A673 (cell line): Measurements from ENCODE around the gene UBE2R2. TPM values are rescaled to one million over a fixed set of nuclear protein-coding genes. Genes with fewer than 3 reads are reported as not detected.
A peak's percentile ranks its signal among the peaks of the same experiment; 100 is the strongest.

ENCODE experiments used
- BruUV-seq: library from RNA; stranded (reverse); fragments of 400-500 nt; replicated peaks from 2 replicates; lab custom pipeline; 2021; lab: Mats Ljungman, UMichigan
- CTCF ChIA-PET: fragments of 300-600 bp; sonication (Branson Sonifier 250); formaldehyde crosslinking; loops from one replicate; lab custom pipeline; 2022; ENCODE audit warnings: antibody characterized with exemption; lab: Charles Lee
- POLR2A ChIA-PET: fragments of 300-600 bp; sonication (Branson Sonifier 250); formaldehyde crosslinking; loops from one replicate; lab custom pipeline; 2022; ENCODE audit warnings: antibody characterized with exemption; ENCODE audit not compliant: low non-redundant PET; lab: Charles Lee
- DNase-seq: peaks from one replicate; pipeline ENCODE4 v3.0.0-alpha.2; 2015; ENCODE audit warnings: low spot score
- H3K27ac ChIP-seq: fragments of 200-600 bp; sonication (generic); 2 replicates; pipeline ENCODE4 v1.5.1; 2016; ENCODE audit warnings: mixed run types, low read depth, mild to moderate bottlenecking, mixed read lengths, antibody characterized with exemption, low read length; ENCODE audit not compliant: poor library complexity, severe bottlenecking
- H3K27me3 ChIP-seq: fragments of 200-600 bp; sonication (generic); replicated peaks from 2 replicates; pipeline ENCODE4 v1.6.1; 2017; ENCODE audit warnings: mixed run types, low read depth, mild to moderate bottlenecking, mixed read lengths, antibody characterized with exemption, low read length; ENCODE audit not compliant: insufficient read depth, poor library complexity
- H3K36me3 ChIP-seq: fragments of 200-600 bp; sonication (generic); 2 replicates; pipeline ENCODE4 v1.6.1; 2016; ENCODE audit warnings: mixed run types, mild to moderate bottlenecking, mixed read lengths, antibody characterized with exemption, low read length; ENCODE audit not compliant: insufficient read depth, poor library complexity, severe bottlenecking
- H3K4me1 ChIP-seq: fragments of 200-600 bp; sonication (generic); 2 replicates; pipeline ENCODE4 v1.6.1; 2017; ENCODE audit warnings: mixed run types, mild to moderate bottlenecking, mixed read lengths, antibody characterized with exemption, low read length; ENCODE audit not compliant: insufficient read depth, poor library complexity, severe bottlenecking
- H3K4me3 ChIP-seq: fragments of 200-600 bp; sonication (generic); 2 replicates; pipeline ENCODE4 v1.5.1; 2016; ENCODE audit warnings: low read depth, mixed run types, mild to moderate bottlenecking, mixed read lengths, low read length; ENCODE audit not compliant: poor library complexity, severe bottlenecking
- H3K9me3 ChIP-seq: fragments of 200-600 bp; sonication (generic); 2 replicates; pipeline ENCODE4 v1.6.1; 2016; ENCODE audit warnings: mixed run types, low read depth, mild to moderate bottlenecking, mixed read lengths, antibody characterized with exemption, low read length; ENCODE audit not compliant: poor library complexity, severe bottlenecking
- CTCF ChIP-seq: fragments of 300-800, 200-600 bp; sonication (generic); conservative IDR thresholded peaks from 2 replicates; pipeline ENCODE4 v1.5.1; 2017; ENCODE audit warnings: low read depth, mild to moderate bottlenecking, antibody characterized with exemption, low read length, moderate library complexity, mixed read lengths
- EZH2 ChIP-seq: fragments of 200-600 bp; sonication (generic); IDR thresholded peaks from 2 replicates; pipeline ENCODE4 v1.6.1; 2017; ENCODE audit warnings: borderline replicate concordance, low read depth, mild to moderate bottlenecking, mixed read lengths, antibody characterized with exemption, low read length; ENCODE audit not compliant: poor library complexity, severe bottlenecking
- intact Hi-C: fragments of 100-400 bp; cut with micrococcal nuclease; formaldehyde crosslinking; loops from one replicate; pipeline ENCODE4 v1.10.0; 2022; ENCODE audit not compliant: unreplicated experiment
- total RNA-seq: library from RNA; stranded (reverse); gene quantifications from 2 replicates; pipeline ENCODE4 v1.2.3, GENCODE V29; 2021

Gene UBE2R2
- total RNA-seq, 1 experiment from 2014 or later = 49.2 TPM

DNA sequence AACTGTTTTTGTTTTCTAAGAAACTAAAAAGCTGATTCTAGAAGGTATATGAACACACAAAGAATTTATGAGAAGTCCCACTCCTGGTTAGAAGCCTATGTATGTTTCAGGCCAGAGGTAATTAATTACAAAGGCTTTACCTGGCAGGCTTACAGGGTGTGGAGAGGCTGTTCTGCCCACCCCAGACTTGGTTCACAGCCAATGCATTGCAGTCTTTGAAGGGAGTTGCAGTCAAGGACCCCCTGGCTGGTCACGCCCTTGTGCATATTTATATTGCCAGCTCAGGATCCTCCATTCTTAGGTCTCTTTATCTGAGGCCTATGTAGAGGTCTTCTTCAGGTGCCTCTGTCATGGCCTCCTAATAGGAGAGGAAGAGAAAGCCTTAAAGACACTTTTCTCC lies 35.2 kb upstream of the UBE2R2 start:
- ChIA-PET POLR2A (no interaction called here), CTCF (interaction anchor here (0.6 kb wide), 1 partner anchor 32 kb away, joined by 4 read pairs; no protein-coding TSS in a partner anchor)
- Histone ChIP-seq H3K27me3 (no peaks in the 10 kb centered on the region), H3K27ac (no peak overlapping the region), H3K36me3 (no peaks in the 10 kb centered on the region), H3K9me3 (no peaks in the 10 kb centered on the region), H3K4me1 (no peaks in the 10 kb centered on the region), H3K4me3 (no peak overlapping the region)
- no TSS peak for BruUV-seq
- TF ChIP-seq EZH2 = no peak
- TF ChIP-seq CTCF = no peak
- intact Hi-C loops = no loop called here
- no peak for DNase-seq

- Histone ChIP-seq H3K4me1 (no peaks in the 10 kb centered on the region), H3K27me3 (no peaks in the 10 kb centered on the region), H3K9me3 (no peaks in the 10 kb centered on the region), H3K27ac (no peak overlapping the region), H3K36me3 (no peaks in the 10 kb centered on the region), H3K4me3 (no peak overlapping the region)
- TF ChIP-seq CTCF = no peak
- TF ChIP-seq EZH2 = no peak
- POLR2A ChIA-PET = no interaction called here
- CTCF ChIA-PET = interaction anchor here (0.6 kb wide), 1 partner anchor 31 kb away, joined by 4 read pairs; no protein-coding TSS in a partner anchor
- no TSS peak for BruUV-seq
- intact Hi-C loops = no loop called here
- no peak for DNase-seq
These were observed 34.4 kb upstream of the UBE2R2 start for GRCh38 chr9:33782395-33783152.

- intact Hi-C loops = no loop called here
- ChIA-PET CTCF (no interaction called here), POLR2A (no interaction called here)
- H3K27me3 ChIP-seq = no peaks in the 10 kb centered on the region
- peak; percentile 25 for DNase-seq
- H3K36me3 ChIP-seq = no peaks in the 10 kb centered on the region
- H3K4me1 ChIP-seq = no peaks in the 10 kb centered on the region
- no TSS peak for BruUV-seq
- H3K27ac ChIP-seq = no peak overlapping the region
- no peak overlapping the region for H3K4me3 ChIP-seq
- no peaks in the 10 kb centered on the region for H3K9me3 ChIP-seq
- TF ChIP-seq EZH2 (no peak), CTCF (peak; percentile 40)
These were observed 31.0 kb upstream of the UBE2R2 start for GRCh38 chr9:33785914-33786313.
